GM18499 (cell line): ENCODE results near the gene ZNF276.
"Not testable (repeated sequence)": the region's sequence is repeated elsewhere in the genome, so short reads cannot be mapped to it uniquely, and the experiment has no call there.

ENCODE experiments used
- ATAC-seq: cut with Tn5 transposase; IDR thresholded peaks from one replicate; pipeline ENCODE4 v1.9.1; 2021; ENCODE audit warnings: moderate number of reproducible peaks; ENCODE audit not compliant: insufficient read depth, unreplicated experiment

ZNF276 gene

DNA sequence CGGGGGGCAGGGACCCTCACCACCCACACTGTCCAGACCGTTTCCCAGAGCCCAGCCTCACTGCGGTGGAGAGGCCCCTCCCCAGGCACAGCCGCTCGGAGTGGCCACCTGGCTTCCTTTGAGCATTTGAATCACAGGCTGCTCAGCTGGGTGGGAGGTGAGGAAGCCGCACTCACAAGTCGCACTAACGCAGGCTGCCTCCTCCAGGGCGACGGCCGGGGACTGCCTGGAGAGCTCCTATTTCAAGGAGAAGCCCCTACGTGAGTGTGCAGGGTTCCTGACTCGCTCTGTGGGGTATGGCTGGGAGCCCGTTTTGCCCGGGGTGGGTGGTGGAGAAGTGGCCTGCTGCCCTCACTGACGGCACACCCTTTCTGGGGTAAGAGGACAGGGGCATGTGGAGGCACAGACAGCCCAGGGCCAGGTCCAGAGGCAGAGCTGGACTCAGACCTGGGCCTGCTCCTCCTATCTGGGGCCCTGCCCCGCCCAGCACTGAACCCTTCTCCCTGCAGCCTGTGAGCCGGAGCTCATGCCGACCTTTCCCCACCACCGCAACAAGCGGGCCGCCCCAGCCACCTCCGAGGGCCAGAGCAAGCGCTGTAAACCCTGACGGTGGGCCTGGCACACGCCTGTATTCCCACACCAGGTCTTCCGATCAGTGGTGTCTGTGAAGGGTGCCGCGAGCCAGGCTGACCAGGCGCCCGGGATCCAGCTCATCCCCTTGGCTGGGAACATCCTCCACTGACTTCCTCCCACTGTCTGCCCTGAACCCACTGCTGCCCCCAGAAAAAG is 26.1 kb upstream of the ZNF276 start:
- ATAC-seq: no peak

DNA sequence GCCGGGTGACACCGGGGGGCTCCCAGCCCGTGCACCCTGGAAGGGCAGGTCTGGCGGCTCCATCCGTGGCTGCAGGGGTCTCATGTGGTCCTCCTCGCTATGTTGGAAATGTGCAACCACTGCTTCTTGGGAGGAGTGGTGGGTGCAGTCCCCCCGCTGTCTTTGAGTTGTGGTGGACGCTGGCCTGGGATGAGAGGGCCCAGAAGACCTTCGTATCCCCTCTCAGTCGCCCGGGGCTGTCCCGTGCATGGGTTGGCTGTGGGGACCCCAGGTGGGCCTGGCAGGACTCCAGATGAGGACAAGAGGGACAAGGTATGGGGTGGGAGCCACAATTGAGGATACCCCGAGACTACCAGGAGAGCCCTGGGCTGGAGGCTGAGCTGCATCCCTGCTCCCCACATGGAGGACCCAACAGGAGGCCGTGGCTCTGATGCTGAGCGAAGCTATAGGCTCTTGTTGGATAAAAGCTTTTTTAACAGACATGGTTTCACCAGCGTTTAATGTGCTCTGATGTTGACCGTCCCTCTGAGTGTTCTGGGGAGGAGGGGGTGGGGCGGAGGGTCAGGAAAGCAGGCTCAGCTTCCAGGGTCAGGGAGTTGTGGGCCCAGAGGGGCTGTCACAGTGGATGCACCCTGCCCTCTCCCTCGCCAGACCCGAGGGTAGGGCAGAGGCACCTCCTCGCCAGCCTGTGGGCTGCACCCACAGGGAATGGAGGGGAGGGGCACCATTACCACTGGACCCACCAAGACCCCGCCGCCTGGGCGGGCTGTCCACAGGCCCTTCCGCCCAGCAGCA is 25.3 kb upstream of the ZNF276 start:
- ATAC-seq: no peak

- ATAC-seq: no peak
These were observed 24.6 kb upstream of the ZNF276 start for GRCh38 chr16:89696670-89697128.

- no peak for ATAC-seq
These were observed 24.1 kb upstream of the ZNF276 start for GRCh38 chr16:89697161-89697615.

GRCh38 chr16:89697616-89698331 is 23.6 kb upstream of the ZNF276 start:
- no peak for ATAC-seq

GRCh38 chr16:89698717-89699116 is 22.6 kb upstream of the ZNF276 start:
- not testable (repeated sequence) for ATAC-seq

DNA sequence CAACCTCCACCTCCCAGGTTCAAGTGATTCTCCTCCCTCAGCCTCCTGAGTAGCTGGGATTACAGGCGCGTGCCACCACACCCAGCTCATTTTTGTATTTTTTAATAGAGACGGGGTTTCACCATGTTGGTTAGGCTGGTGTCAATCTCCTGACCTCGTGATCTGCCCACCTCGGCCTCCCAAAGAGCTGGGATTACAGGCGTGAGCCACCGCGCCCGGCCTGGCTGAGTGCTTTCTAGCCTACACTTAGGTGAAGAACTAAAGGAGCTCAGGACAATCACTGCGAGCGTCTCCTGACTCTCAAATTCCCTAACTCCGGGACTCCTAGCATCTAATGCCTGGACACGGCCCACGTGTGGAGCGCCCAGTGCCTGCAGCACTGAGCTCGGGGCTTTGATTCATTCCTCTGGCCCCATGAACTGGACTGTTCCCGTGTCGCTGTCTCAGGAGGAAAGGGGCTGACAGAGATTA is 21.7 kb upstream of the ZNF276 start:
- ATAC-seq: not testable (repeated sequence)

DNA sequence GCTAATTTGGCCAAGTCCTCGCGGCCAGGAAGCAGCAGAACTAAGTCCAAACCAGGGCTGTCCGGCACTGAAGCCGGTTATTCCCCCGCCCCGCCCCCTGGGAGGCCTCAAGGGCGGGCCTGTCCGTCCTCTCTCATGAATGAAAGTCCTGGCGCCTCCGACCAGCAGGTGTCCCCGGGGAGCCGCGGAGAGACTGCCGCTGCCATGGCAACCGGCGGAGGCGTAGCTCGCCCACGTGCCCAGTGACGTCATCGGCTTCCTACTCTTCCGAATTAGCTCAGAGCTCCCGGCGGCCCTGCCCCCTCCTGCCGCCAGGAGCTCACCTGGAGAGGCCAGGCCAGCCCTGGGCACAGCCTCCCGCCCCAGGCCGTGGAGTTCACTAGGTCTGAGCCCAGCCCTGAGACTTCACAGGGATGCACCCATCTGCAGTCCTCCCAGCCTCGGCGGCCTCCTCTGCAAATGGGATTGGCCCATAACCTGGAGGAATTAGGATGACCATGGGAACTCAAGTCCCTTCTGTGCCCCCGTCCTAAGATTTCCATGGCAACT is 21.2 kb upstream of the ZNF276 start:
- peak; percentile 32 for ATAC-seq

- ATAC-seq: no peak
These were observed 20.5 kb upstream of the ZNF276 start for GRCh38 chr16:89700649-89701424.

DNA sequence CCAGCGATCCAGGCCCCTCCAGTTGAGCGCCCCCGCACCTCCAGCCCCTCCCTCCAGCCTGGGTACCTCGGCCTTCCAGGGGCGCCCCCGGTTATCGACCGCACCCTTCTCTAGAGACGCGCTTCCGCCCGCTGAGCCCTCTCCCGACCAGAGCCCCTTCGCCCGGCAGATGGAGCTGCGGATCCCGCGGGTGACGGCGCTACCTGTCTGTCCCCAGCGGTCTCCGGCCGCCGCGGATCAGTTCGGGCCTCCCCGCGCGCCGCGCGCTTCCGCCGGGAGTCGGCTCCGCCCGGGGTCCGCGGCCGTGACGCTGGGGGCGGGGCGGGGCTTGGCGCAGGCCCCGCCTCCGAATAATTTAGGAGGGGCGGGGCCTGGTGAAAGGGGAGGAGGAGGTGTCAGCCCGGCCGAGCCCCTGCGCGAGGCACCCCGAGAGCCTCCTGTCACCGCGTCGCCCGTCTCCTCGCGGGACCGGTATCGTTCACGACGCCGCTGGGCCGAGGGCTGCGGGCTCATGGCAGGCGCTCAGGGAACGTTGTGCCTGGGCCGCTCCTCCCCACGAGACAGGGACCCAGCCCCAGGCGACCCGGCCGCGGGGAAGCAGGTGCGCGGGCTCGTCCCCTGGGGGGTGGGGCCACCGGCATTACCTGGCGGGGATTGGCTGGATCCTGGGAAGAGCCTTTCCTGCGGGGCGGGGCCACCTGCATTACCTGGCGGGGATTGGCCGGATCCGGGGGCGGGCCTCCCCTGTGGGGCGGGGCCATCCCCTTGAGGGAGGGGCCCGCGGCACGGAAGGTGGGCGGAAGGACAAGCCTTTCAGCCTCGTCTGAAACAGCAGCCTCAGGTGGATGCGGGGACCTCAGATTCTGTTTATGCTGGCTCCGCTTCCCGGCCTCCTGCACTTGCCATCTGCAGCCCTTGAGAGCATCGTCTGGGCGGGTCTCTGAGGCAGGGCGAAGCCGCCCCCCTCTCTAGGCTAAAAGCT is 19.6 kb upstream of the ZNF276 start, which contains the start of gene SPATA2L:
SPATA2L (minus strand) TSS at position 281 of the 982 bp plus-strand sequence. CDS start 473 bp downstream, outside the sequence.
- ATAC-seq: peak; percentile 40

DNA sequence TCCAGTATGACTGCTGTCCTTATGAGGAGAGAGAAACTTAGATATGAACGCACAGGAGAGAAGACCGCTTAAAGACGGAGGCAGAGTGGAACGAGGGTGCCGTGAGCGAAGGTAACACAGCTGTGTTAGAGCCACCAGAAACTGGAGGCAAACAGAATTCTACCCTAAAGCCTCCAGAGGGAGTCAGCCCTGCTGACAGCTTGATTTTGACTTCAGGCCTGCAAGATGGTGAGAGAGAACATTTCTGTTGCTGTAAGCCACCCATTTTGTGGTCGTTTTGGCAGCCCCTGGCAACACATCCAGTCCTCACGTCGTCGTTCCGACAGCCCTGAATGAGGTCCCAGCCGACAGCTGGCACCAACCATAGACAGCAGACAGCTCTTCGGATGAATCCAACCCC is 17.1 kb upstream of the ZNF276 start:
- no peak for ATAC-seq

DNA sequence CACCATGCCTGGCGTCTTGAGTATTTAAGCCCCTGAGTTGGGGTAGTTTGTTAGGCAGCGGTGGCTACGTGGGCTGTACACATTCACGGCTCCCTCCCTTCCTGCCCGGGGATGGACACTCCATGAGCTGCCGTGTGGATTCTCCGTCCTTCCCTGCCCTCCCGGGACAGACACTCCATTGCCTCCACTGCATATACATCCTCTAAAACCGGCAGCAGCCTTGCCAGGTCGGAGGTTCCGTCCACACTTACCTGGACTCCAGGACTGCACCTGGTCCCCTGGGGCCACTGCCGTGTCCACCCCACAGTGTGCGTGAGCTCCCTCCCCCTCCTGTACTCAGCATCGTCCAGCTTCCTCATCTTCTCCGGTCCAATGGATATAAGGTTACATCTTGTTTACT is 16.3 kb upstream of the ZNF276 start:
- ATAC-seq: no peak

GRCh38 chr16:89706518-89707260 is 14.6 kb upstream of the ZNF276 start:
- ATAC-seq: no peak

GRCh38 chr16:89707695-89708094 is 13.6 kb upstream of the ZNF276 start:
- no peak for ATAC-seq

DNA sequence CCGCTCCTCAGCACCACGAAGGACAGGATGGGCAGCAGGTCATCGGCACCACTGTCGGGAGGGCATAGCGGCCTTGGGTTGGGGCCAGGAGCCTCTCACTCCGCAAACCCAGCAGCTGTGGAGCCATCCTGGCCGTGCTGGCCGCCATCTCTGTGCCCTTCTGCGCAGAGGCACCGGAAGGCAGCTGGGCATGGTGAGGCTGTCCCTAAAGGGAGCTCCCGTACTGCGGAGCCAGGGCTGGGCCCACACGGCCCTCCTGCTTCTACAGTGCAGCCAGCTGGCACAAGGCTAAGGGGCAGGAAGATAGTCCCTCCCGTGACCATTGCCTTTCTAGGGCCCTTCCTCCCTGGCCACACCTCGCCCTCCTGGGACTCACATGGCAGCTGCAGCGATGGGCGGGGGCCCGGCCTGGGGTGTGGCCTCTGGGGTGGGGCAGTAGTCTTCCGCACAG is 12.8 kb upstream of the ZNF276 start:
- no peak for ATAC-seq

DNA sequence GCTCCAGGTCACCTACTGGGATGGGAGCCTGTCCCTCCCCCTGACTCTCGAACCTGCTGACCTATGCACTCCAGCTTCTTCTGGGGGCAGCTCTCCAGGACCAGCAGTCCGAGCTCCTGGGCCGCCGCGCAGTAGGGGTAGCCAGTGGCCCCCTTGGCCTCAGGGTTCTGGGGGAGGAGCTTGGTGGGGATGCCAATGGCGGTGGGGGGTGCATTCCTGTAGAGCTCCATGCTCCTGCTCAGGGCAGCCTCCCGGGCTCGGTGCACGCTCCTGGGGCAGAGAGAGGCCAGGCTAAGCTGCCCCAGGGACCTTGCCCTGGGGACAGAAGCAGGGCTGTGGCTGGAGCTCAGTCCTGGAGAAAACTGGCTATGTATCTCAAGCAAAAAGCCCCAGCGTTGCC is 12.2 kb upstream of the ZNF276 start:
- ATAC-seq: no peak

- no peak for ATAC-seq
These were observed 11.5 kb upstream of the ZNF276 start for GRCh38 chr16:89709716-89710432.
